ENCODE measurements around the gene ABCB1.

Gene ABCB1

DNA sequence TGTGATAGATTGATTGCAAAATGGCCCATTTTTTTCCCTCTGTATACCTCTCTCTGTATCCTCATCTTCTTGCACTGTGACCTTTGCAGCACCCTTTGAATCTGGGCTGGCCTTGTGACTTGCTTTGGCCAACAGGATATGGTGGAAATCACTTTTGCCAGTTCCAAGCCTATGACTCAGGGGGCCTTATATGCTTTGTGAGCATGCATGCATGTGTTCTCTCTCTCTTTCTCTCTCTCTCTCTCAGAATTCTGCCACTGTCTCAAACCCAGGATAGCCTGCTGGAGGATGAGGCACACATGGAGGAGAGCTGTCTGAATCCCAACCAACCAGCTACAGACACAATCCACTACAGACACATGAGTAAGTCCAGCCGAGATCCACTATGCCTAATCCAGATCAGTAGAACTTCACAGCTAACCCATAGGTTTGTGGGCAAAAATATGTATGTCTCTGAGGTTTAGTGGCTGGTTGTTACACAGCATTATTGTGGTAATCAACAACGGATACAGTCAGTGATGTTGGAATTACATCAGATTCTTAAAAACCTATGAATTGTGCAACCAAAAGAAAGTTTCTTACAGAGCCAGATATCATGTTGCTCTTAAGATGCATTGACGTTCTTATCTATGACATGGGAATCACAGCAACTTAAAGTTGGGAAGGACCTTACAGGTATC lies 83.4 kb downstream of the ABCB1 start:
- H3K27ac ChIP-seq: no peak overlapping the region
- TF ChIP-seq ZFX (IDR thresholded peaks at IDR 0.05): no peak
- TF ChIP-seq, protein P1, sequence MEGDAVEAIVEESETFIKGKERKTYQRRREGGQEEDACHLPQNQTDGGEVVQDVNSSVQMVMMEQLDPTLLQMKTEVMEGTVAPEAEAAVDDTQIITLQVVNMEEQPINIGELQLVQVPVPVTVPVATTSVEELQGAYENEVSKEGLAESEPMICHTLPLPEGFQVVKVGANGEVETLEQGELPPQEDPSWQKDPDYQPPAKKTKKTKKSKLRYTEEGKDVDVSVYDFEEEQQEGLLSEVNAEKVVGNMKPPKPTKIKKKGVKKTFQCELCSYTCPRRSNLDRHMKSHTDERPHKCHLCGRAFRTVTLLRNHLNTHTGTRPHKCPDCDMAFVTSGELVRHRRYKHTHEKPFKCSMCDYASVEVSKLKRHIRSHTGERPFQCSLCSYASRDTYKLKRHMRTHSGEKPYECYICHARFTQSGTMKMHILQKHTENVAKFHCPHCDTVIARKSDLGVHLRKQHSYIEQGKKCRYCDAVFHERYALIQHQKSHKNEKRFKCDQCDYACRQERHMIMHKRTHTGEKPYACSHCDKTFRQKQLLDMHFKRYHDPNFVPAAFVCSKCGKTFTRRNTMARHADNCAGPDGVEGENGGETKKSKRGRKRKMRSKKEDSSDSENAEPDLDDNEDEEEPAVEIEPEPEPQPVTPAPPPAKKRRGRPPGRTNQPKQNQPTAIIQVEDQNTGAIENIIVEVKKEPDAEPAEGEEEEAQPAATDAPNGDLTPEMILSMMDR (conservative IDR thresholded peaks at IDR 0.05): no peak

DNA sequence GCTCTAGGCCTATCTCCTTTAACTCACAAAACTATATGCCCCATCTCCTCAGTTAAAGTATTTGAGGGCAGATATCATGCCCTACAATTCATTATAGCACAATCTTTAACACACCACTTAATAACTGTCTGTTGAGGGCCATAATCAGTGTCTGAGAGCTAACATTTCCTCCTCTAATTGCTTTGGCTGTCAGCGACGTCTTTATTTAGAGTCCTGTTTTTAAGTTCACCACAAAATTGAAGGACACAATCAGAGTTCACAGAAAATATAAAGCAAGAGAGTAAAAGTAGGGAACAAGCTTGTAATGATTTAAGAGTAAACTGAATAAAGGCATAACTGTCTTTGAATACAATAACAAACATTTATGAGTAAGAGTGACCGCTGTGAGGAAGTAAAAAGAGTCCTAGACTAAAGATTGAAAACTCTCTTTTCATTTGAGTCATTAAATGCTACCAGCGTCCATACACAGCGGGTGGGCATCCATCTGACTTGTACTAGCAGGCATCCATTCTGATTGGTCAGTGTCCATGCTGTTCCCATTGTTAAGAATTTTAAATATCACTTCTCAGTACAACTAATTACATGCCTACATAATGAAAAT lies 86.8 kb downstream of the ABCB1 start:
- H3K27ac ChIP-seq: no peak overlapping the region
- no peak for TF ChIP-seq ZFX (IDR thresholded peaks at IDR 0.05)
- TF ChIP-seq, protein P1 (conservative IDR thresholded peaks at IDR 0.05): no peak

DNA sequence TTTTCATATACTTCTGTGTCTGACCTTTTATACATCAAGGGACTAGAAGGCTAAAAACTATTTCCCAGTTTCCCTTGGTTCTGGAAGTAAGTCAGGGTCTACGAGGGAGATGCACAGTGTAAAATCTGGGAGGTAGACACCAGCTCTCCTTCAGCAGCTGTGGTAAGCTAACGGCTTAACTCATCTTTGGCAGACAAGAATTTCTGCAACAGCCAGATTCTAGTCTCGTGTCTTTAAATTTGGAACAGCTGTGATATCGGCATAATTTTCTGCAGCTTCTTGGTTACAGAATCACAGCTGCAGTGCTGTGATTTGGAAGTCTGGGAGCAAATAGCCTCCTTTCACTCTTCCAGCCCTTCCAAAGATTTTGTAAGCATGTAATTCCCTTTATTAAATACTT lies 87.8 kb downstream of the ABCB1 start:
- TF ChIP-seq, protein P1 (conservative IDR thresholded peaks at IDR 0.05): no peak
- no peak for TF ChIP-seq ZFX (IDR thresholded peaks at IDR 0.05)
- no peak overlapping the region for H3K27ac ChIP-seq

DNA sequence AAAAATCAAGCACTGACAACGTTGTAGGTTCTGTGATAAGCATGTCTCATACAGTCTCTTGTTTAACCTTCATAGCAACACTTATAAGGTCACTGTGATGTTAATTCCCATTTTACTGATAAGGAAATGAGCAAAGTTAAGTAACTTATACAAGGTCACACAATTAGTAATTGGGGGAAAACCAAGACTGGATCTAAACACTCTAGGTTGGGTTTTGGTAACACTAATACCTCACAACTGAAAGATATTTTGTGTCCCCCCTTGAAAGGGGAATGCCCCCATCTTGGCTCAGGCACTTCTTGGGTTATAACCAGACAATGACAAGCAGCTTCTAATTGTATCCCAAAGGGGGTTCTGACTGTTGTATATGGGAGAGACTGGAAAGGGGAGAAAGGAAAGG lies 89.2 kb downstream of the ABCB1 start:
- TF ChIP-seq, protein P1 (conservative IDR thresholded peaks at IDR 0.05): no peak
- no peak for TF ChIP-seq ZFX (IDR thresholded peaks at IDR 0.05)
- no peak overlapping the region for H3K27ac ChIP-seq

DNA sequence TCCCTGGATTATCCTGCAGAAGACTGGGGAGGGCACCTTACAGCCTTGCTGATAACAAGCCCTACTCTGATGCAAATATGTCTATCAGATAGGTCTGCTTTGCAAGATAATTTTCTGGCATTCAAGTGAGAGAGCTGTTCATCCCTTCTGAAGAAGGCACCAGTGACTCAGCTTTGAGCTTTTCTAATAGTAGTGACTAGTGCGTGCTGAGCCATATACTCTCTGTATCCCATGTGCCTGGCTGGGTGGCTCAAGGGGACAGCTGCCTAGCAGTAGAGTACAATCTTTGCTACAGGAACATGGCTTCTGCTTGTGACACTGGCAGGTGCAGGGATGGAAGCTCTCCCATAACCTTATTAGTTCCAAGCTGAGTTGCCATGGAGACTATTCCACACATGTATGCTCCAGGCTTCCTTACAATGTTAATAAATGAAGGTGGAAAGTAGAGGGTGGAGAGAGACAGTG lies 90.2 kb downstream of the ABCB1 start:
- no peak for TF ChIP-seq ZFX (IDR thresholded peaks at IDR 0.05)
- TF ChIP-seq, protein P1 (conservative IDR thresholded peaks at IDR 0.05): no peak
- no peak overlapping the region for H3K27ac ChIP-seq

DNA sequence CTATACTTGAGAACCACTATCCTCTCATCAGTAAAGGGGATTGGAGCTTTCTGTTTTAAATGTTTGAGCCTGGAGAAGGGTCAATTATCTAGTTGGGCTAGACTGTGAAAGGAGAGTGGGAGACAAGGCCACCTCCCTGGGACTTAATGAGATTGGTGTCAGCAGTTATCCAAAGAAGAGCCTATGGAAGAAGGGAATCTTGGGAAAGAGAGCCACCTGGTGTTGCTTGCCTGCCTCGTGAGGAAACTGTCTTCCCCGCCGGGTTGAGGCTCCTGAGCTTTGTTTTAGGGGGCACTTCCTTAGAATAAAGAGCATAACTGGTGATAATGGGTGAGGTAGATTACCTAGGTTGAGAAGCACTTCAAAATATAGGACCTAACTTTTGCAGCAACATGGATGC lies 93.2 kb downstream of the ABCB1 start:
- TF ChIP-seq, protein P1 (conservative IDR thresholded peaks at IDR 0.05): peak; percentile 59
- TF ChIP-seq ZFX (IDR thresholded peaks at IDR 0.05): no peak
- H3K27ac ChIP-seq: no peak overlapping the region

Data from C4-2B (cell line).